H1 (cell line): ENCODE measurements around the gene DCTPP1. TPM values are rescaled to one million over a fixed set of nuclear protein-coding genes. Genes with fewer than 3 reads are reported as not detected.

Source experiments
- CTCF ChIA-PET: fragments of 300-600 bp; sonication (Branson Sonifier 250); formaldehyde crosslinking; loops from one replicate; lab custom pipeline; 2021; ENCODE audit not compliant: partially characterized antibody; lab: Charles Lee
- POLR2A ChIA-PET: fragments of 300-600 bp; sonication (Branson Sonifier 250); formaldehyde crosslinking; loops from one replicate; lab custom pipeline; 2021; ENCODE audit warnings: inconsistent platforms; ENCODE audit not compliant: partially characterized antibody; lab: Charles Lee
- DNase-seq, 2 experiments: peaks; one replicate each; pipeline versions ENCODE4 v3.0.0 to v3.0.0-alpha.2; 2010 to 2022; ENCODE audit warnings: low spot score in 2 of 2, low read depth in 1 of 2, mixed read lengths in 1 of 2
- FAIRE-seq: peaks from 2 replicates; lab custom pipeline; 2011; peaks lifted over from hg19 to GRCh38; lab: Jason Lieb, UNC
- H2AFZ ChIP-seq: 2 replicates; pipeline ENCODE4 v1.8.1; 2012; ENCODE audit warnings: low read length, inconsistent platforms
- H2AK5ac ChIP-seq: 2 replicates; pipeline ENCODE4 v1.6.1; 2013; ENCODE audit warnings: low read depth, low read length
- H2BK120ac ChIP-seq: replicated peaks from 2 replicates; pipeline ENCODE3; 2013; ENCODE audit warnings: low read depth, low read length, inconsistent platforms
- H2BK12ac ChIP-seq: 2 replicates; pipeline ENCODE4 v1.6.1; 2013; ENCODE audit warnings: low read depth, low read length
- H2BK15ac ChIP-seq: 2 replicates; pipeline ENCODE4 v1.6.1; 2013; ENCODE audit warnings: low read length
- H2BK20ac ChIP-seq: 2 replicates; pipeline ENCODE4 v1.6.1; 2013; ENCODE audit warnings: low read length
- H2BK5ac ChIP-seq: 2 replicates; pipeline ENCODE4 v1.6.1; 2013; ENCODE audit warnings: low read depth, low read length
- H3K14ac ChIP-seq: 2 replicates; pipeline ENCODE4 v1.6.1; 2013; ENCODE audit warnings: inconsistent platforms; ENCODE audit not compliant: insufficient read length
- H3K18ac ChIP-seq: 2 replicates; pipeline ENCODE4 v1.6.1; 2013; ENCODE audit warnings: low read length; ENCODE audit errors: extremely low read depth
- H3K23ac ChIP-seq: 2 replicates; pipeline ENCODE4 v1.6.1; 2013; ENCODE audit warnings: inconsistent platforms; ENCODE audit not compliant: insufficient read length
- H3K23me2 ChIP-seq: 2 replicates; pipeline ENCODE4 v1.6.1; 2013; ENCODE audit warnings: low read depth, low read length
- H3K27ac ChIP-seq: 2 replicates; pipeline ENCODE4 v1.6.1; 2011; ENCODE audit warnings: low read depth, low read length, inconsistent platforms
- H3K27me3 ChIP-seq, 4 experiments: replicated peaks in 1 of 4; 1 replicate in 1 of 4; 2 replicates in 3 of 4; pipeline versions ENCODE4 v1.6.1 to v1.8.1; 2011 to 2013; ENCODE audit warnings: low read length in 3 of 4, mild to moderate bottlenecking in 3 of 4, inconsistent platforms in 2 of 4, mixed read lengths in 2 of 4, moderate library complexity in 1 of 4; ENCODE audit not compliant: control insufficient read depth in 3 of 4, insufficient read depth in 3 of 4; ENCODE audit errors: extremely low read depth in 1 of 4
- H3K36me3 ChIP-seq, 4 experiments: 2 replicates each; pipeline versions ENCODE4 v1.6.1 to v1.8.1; 2011 to 2013; ENCODE audit warnings: mild to moderate bottlenecking in 4 of 4, low read length in 3 of 4, moderate library complexity in 2 of 4, control low read depth in 1 of 4, inconsistent platforms in 1 of 4; ENCODE audit not compliant: insufficient read depth in 4 of 4, control insufficient read depth in 2 of 4
- H3K4ac ChIP-seq: replicated peaks from 2 replicates; pipeline ENCODE3; 2013; ENCODE audit warnings: low read length, low read depth, mixed read lengths, inconsistent platforms; ENCODE audit not compliant: insufficient read length
- H3K4me1 ChIP-seq, 4 experiments: replicated peaks in 1 of 4; 1 replicate in 1 of 4; 2 replicates in 3 of 4; pipeline versions ENCODE4 v1.6.1 to v1.8.1; 2011 to 2013; ENCODE audit warnings: low read length in 3 of 4, inconsistent platforms in 2 of 4, mixed read lengths in 1 of 4; ENCODE audit not compliant: insufficient read depth in 4 of 4, control insufficient read depth in 3 of 4
- H3K4me2 ChIP-seq, 2 experiments: 2 replicates each; pipeline versions ENCODE4 v1.6.1 to v1.8.1; 2011 to 2013; ENCODE audit warnings: low read depth in 2 of 2, low read length in 2 of 2, control low read depth in 1 of 2, inconsistent platforms in 1 of 2, mild to moderate bottlenecking in 1 of 2; ENCODE audit not compliant: insufficient read depth in 1 of 2
- H3K4me3 ChIP-seq, 4 experiments: fragments of 200-600, 300-600 bp in 1 of 4; sonication (generic), shearing (Covaris generic), sonication (Bioruptor Twin) in 1 of 4; 2 replicates each; pipeline versions ENCODE4 v1.5.1 to v1.8.1; 2011 to 2016; ENCODE audit warnings: low read length in 4 of 4, low read depth in 3 of 4, control low read depth in 2 of 4, inconsistent platforms in 2 of 4, mild to moderate bottlenecking in 2 of 4, mixed read lengths in 1 of 4, moderate library complexity in 1 of 4; ENCODE audit not compliant: insufficient read depth in 2 of 4; ENCODE audit errors: extremely low read depth in 1 of 4
- H3K56ac ChIP-seq: replicated peaks from 2 replicates; pipeline ENCODE3; 2013; ENCODE audit warnings: low read depth, mild to moderate bottlenecking, mixed read lengths, low read length, inconsistent platforms; ENCODE audit not compliant: insufficient read length
- H3K79me1 ChIP-seq: 2 replicates; pipeline ENCODE4 v1.6.1; 2013; ENCODE audit warnings: low read depth, low read length, control low read depth
- H3K79me2 ChIP-seq, 2 experiments: 2 replicates each; pipeline versions ENCODE4 v1.6.1 to v1.8.1; 2012 to 2013; ENCODE audit warnings: low read length in 2 of 2, mild to moderate bottlenecking in 2 of 2, inconsistent platforms in 1 of 2; ENCODE audit not compliant: insufficient read depth in 2 of 2, control insufficient read depth in 1 of 2
- H3K9ac ChIP-seq, 4 experiments: replicated peaks in 1 of 4; 1 replicate in 1 of 4; 2 replicates in 3 of 4; pipeline versions ENCODE4 v1.6.1 to v1.8.1; 2011 to 2013; ENCODE audit warnings: low read depth in 3 of 4, low read length in 3 of 4, control low read depth in 2 of 4, mild to moderate bottlenecking in 2 of 4, moderate library complexity in 2 of 4, inconsistent platforms in 1 of 4; ENCODE audit errors: extremely low read depth in 1 of 4
- H3K9me3 ChIP-seq, 2 experiments: 2 replicates each; pipeline versions ENCODE4 v1.6.1 to v1.8.1; 2012 to 2013; ENCODE audit warnings: mild to moderate bottlenecking in 2 of 2, moderate library complexity in 2 of 2, control low read depth in 1 of 2, inconsistent platforms in 1 of 2, low read depth in 1 of 2, low read length in 1 of 2, mixed read lengths in 1 of 2; ENCODE audit not compliant: insufficient read depth in 2 of 2
- H4K20me1 ChIP-seq, 2 experiments: replicated peaks in 1 of 2; 2 replicates each; pipeline versions ENCODE3 to v1.8.1; 2011 to 2013; ENCODE audit warnings: inconsistent platforms in 2 of 2, low read length in 2 of 2, mild to moderate bottlenecking in 1 of 2; ENCODE audit not compliant: insufficient read depth in 2 of 2, control insufficient read depth in 1 of 2
- H4K5ac ChIP-seq: 2 replicates; pipeline ENCODE4 v1.6.1; 2013; ENCODE audit warnings: low read length, low read depth, mixed read lengths, inconsistent platforms; ENCODE audit not compliant: insufficient read length
- H4K8ac ChIP-seq: 2 replicates; pipeline ENCODE4 v1.8.0; 2013; ENCODE audit warnings: mild to moderate bottlenecking, moderate library complexity, low read length, inconsistent platforms; ENCODE audit not compliant: insufficient read depth; ENCODE audit errors: extremely low read depth
- H4K91ac ChIP-seq: replicated peaks from 2 replicates; pipeline ENCODE3; 2013; ENCODE audit warnings: low read length, mixed read lengths, inconsistent platforms; ENCODE audit not compliant: insufficient read length
- BRCA1 ChIP-seq: IDR thresholded peaks from 2 replicates; pipeline ENCODE4 v1.6.1; 2012; ENCODE audit warnings: low read depth, low read length, improper control_type of control experiment
- CBX5 ChIP-seq: fragments of 300-800, 300-1000 bp; sonication (generic); IDR thresholded peaks from 2 replicates; pipeline ENCODE4 v1.7.1; 2016; ENCODE audit warnings: antibody characterized with exemption, low read length, low read depth
- CTBP2 ChIP-seq: IDR thresholded peaks from 2 replicates; pipeline ENCODE4 v1.7.0; 2011; ENCODE audit warnings: borderline replicate concordance, mild to moderate bottlenecking, moderate library complexity, mixed read lengths, low read length; ENCODE audit not compliant: insufficient read depth, insufficient read length
- GABPA ChIP-seq: IDR thresholded peaks from 2 replicates; pipeline ENCODE4 v1.6.1; 2011; ENCODE audit warnings: mild to moderate bottlenecking, low read length, moderate library complexity, borderline replicate concordance; ENCODE audit not compliant: insufficient read depth
- GTF2F1 ChIP-seq: IDR thresholded peaks from 2 replicates; pipeline ENCODE4 v1.6.1; 2012; ENCODE audit warnings: low read depth, low read length, improper control_type of control experiment, borderline replicate concordance
- HDAC6 ChIP-seq: IDR thresholded peaks from one replicate; pipeline ENCODE4 v1.7.1; 2012; ENCODE audit warnings: low read depth, mild to moderate bottlenecking, inconsistent platforms, low read length, moderate library complexity
- KDM4A ChIP-seq: IDR thresholded peaks from one replicate; pipeline ENCODE4 v1.7.1; 2012; ENCODE audit warnings: low read depth, mild to moderate bottlenecking, moderate library complexity, low read length, inconsistent platforms; ENCODE audit not compliant: severe bottlenecking
- POLR2AphosphoS5 ChIP-seq: IDR thresholded peaks from 2 replicates; pipeline ENCODE4 v1.6.1; 2011; ENCODE audit warnings: low read depth, low read length
- POU5F1 ChIP-seq: IDR thresholded peaks from 2 replicates; pipeline ENCODE4 v1.6.1; 2011; ENCODE audit warnings: low read depth, mild to moderate bottlenecking, low read length, moderate library complexity
- ZNF274 ChIP-seq: IDR thresholded peaks from 2 replicates; pipeline ENCODE4 v1.7.0; 2012; ENCODE audit warnings: low read length, borderline replicate concordance; ENCODE audit errors: extremely low read depth
- whole genome bisulfite sequencing, 2 experiments: shearing (Covaris generic) in 1 of 2; methylation state at CpG; one replicate each; pipeline versions ENCODE4 v1.1.6 to v1.1.7; 2013 to 2015; ENCODE audit warnings: low lambda C conversion rate in 2 of 2, mixed read lengths in 2 of 2, inconsistent platforms in 1 of 2, low coverage in 1 of 2, missing lambda C conversion rate in 1 of 2; ENCODE audit not compliant: insufficient replicate concordance in 2 of 2, insufficient coverage in 1 of 2, insufficient read length in 1 of 2; ENCODE audit errors: extremely low coverage in 1 of 2, missing lambda C conversion rate in 1 of 2; 5-methylcytosine and 5-hydroxymethylcytosine counted together
- polyA plus RNA-seq, 7 experiments: library from polyadenylated mRNA; depleted of rRNA in 3 of 7; stranded (reverse) in 5 of 7; unstranded in 2 of 7; fragments of >200 nt in 5 of 7; fragments of 200-250 nt in 2 of 7; gene quantifications; 1 replicate in 5 of 7; 2 replicates in 1 of 7; 4 replicates in 1 of 7; pipeline versions ENCODE4 v1.2.1 to v1.2.3, GENCODE V29; 2011 to 2013; ENCODE audit warnings: missing spikeins in 2 of 7, mixed read lengths in 2 of 7
- total RNA-seq: library from RNA; stranded (reverse); fragmentation: NEBNext Ultra II Directional; extraction: Animal tissue kit (Norgen Biotek cat#: 25700); gene quantifications from 2 replicates; pipeline ENCODE4 v1.2.1, GENCODE V29; 2021
- TF ChIP-seq, protein P1 (sequence below): IDR thresholded peaks from 2 replicates; pipeline ENCODE4 v1.6.1; 2011; ENCODE audit warnings: low read depth, mild to moderate bottlenecking, low read length; ENCODE audit not compliant: insufficient read depth
- TF ChIP-seq, protein P2 (sequence below): IDR thresholded peaks from 2 replicates; pipeline ENCODE4 v1.6.1; 2012; ENCODE audit warnings: inconsistent platforms

The DCTPP1 gene
- total and polyA plus RNA-seq, 2 of the 8 experiments (the other 6 are each of a cell fraction or from before 2014, with no cell fraction given) = 94.5 to 103 TPM

DNA sequence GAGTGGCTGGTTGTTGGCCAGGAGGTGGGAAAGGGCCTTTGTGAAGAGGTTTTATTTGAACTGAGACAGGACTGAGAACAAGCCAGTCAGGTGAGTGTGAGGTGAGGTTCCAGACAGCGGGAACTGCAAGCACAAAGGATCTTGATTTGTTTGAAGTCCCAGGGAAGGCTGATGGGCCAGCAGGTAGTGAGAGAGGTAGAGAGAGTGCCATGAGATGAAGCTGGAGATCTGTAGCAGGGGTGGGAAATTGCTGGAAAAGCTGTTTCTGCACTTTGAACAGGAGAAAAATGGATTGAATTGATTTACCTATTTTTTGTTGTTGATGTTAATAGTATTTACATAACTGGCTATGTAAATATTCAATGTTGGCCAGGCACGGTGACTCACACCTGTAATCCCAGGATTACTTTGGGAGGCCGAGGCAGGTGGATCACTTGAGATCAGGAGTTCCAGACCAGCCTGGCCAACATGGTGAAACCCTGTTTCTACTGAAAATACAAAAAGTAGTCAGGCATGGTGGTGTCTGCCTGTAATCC is 7.7 kb upstream of the DCTPP1 start:
- no peak overlapping the region for H4K91ac ChIP-seq
- no peak overlapping the region for H3K4ac ChIP-seq
- no peak overlapping the region for H4K5ac ChIP-seq
- no peak overlapping the region for H3K4me2 ChIP-seq
- H2BK5ac ChIP-seq = no peak overlapping the region
- H4K8ac ChIP-seq = no peak overlapping the region
- no peaks in the 10 kb centered on the region for H3K79me2 ChIP-seq
- no peak overlapping the region for H3K18ac ChIP-seq
- H3K23ac ChIP-seq = no peak overlapping the region
- WGBS, 2 experiments = 87% methylated on average over 3 of the region's 3 CpGs; no CpG with 5 or more reads in 1 of the 2 experiments
- H3K27ac ChIP-seq = no peak overlapping the region
- ChIA-PET POLR2A (no interaction called here), CTCF (interaction anchor here (0.5 kb wide), 1 partner anchor 14 kb away, joined by 4 read pairs; no protein-coding TSS in a partner anchor)
- no peak overlapping the region for H2AFZ ChIP-seq
- no peak for FAIRE-seq
- no peaks in the 10 kb centered on the region for H3K4me1 ChIP-seq
- H3K27me3 ChIP-seq = 0 out of 7 replicates have a peak, but pooled peaks cover 0 to 4% (median 0%) of the 10 kb centered on the region in 4 experiments
- H3K9ac ChIP-seq = no peak overlapping the region
- H3K79me1 ChIP-seq = no peaks in the 10 kb centered on the region
- H3K4me3 ChIP-seq = no peak overlapping the region
- no peak overlapping the region for H2AK5ac ChIP-seq
- no peak overlapping the region for H3K14ac ChIP-seq
- no peaks in the 10 kb centered on the region for H4K20me1 ChIP-seq
- H3K23me2 ChIP-seq = no peaks in the 10 kb centered on the region
- H2BK12ac ChIP-seq = no peak overlapping the region
- H3K36me3 ChIP-seq = no peaks in the 10 kb centered on the region
- H2BK20ac ChIP-seq = no peak overlapping the region
- no peak for DNase-seq
- H3K56ac ChIP-seq = no peak overlapping the region
- TF ChIP-seq GTF2F1 (no peak), BRCA1 (no peak), CTBP2 (no peak), ZNF274 (no peak), POLR2AphosphoS5 (no peak), CBX5 (no peak), POU5F1 (no peak), GABPA (no peak), KDM4A (no peak), HDAC6 (no peak)
- TF ChIP-seq, protein P1, sequence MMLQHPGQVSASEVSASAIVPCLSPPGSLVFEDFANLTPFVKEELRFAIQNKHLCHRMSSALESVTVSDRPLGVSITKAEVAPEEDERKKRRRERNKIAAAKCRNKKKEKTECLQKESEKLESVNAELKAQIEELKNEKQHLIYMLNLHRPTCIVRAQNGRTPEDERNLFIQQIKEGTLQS = no peak
- TF ChIP-seq, protein P2, sequence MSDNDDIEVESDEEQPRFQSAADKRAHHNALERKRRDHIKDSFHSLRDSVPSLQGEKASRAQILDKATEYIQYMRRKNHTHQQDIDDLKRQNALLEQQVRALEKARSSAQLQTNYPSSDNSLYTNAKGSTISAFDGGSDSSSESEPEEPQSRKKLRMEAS = no peak
- no peaks in the 10 kb centered on the region for H3K9me3 ChIP-seq
- no peak overlapping the region for H2BK15ac ChIP-seq
- no peak overlapping the region for H2BK120ac ChIP-seq
